HG02870 (cell line): ENCODE measurements around the gene HSF5.
A peak's percentile ranks its signal among the peaks of the same experiment; 100 is the strongest.
"Not testable (repeated sequence)": the region's sequence is repeated elsewhere in the genome, so short reads cannot be mapped to it uniquely, and the experiment has no call there.

ENCODE experiments used
- ATAC-seq: cut with Tn5 transposase; IDR thresholded peaks from one replicate; pipeline ENCODE4 v1.9.1; 2021; ENCODE audit warnings: mild to moderate bottlenecking, moderate library complexity; ENCODE audit not compliant: unreplicated experiment

HSF5 gene

GRCh38 chr17:58516644-58517377, 28.6 kb upstream of the HSF5 start:
- ATAC-seq: no peak

GRCh38 chr17:58515286-58515685, 27.1 kb upstream of the HSF5 start:
- no peak for ATAC-seq

GRCh38 chr17:58514770-58515157, 26.6 kb upstream of the HSF5 start:
- no peak for ATAC-seq

- peak; percentile 21 for ATAC-seq
Observed at GRCh38 chr17:58513965-58514769, 26.0 kb upstream of the HSF5 start, which contains the start of gene MTMR4. Gene MTMR4, minus strand, starts transcription at chr17:58514638. Its CDS starts 231 bp downstream, at chr17:58514407.

- no peak for ATAC-seq
Observed at GRCh38 chr17:58513267-58513964, 25.2 kb upstream of the HSF5 start.

- no peak for ATAC-seq
Observed at GRCh38 chr17:58510075-58510474, 21.9 kb upstream of the HSF5 start.

- ATAC-seq: no peak
Observed at GRCh38 chr17:58508341-58509067, 20.3 kb upstream of the HSF5 start.

- no peak for ATAC-seq
Observed at GRCh38 chr17:58507123-58507634, 19.0 kb upstream of the HSF5 start.

- no peak for ATAC-seq
Observed at GRCh38 chr17:58506354-58507080, 18.3 kb upstream of the HSF5 start.

- peak; percentile 93 for ATAC-seq
Observed at GRCh38 chr17:58504826-58505351, 16.7 kb upstream of the HSF5 start.

- no peak for ATAC-seq
Observed at GRCh38 chr17:58503866-58504265, 15.7 kb upstream of the HSF5 start.

- not testable (repeated sequence) for ATAC-seq
Observed at GRCh38 chr17:58503134-58503533, 14.9 kb upstream of the HSF5 start.

GRCh38 chr17:58501451-58501850, 13.2 kb upstream of the HSF5 start:
- ATAC-seq: no peak

GRCh38 chr17:58498177-58498828, 10.1 kb upstream of the HSF5 start:
- ATAC-seq: no peak

GRCh38 chr17:58493506-58493905, 5.3 kb upstream of the HSF5 start:
- ATAC-seq: no peak

- ATAC-seq: no peak
Observed at GRCh38 chr17:58492238-58493121, 4.3 kb upstream of the HSF5 start.

GRCh38 chr17:58491510-58492045, 3.4 kb upstream of the HSF5 start:
- ATAC-seq: no peak

- ATAC-seq: no peak
Observed at GRCh38 chr17:58488428-58488890, 251 bp upstream of the HSF5 start.
